GM19099 (cell line): ENCODE results near the gene TRRAP.

Experiments used
- POLR2A ChIP-seq: IDR thresholded peaks from 3 replicates; pipeline ENCODE4 v1.6.1; 2011; ENCODE audit warnings: low read depth; ENCODE audit not compliant: insufficient read length; ENCODE audit errors: extremely low read depth

Gene TRRAP

GRCh38 chr7:98985406-98985805 is 107.1 kb downstream of the TRRAP start:
- TF ChIP-seq POLR2A: no peak

DNA sequence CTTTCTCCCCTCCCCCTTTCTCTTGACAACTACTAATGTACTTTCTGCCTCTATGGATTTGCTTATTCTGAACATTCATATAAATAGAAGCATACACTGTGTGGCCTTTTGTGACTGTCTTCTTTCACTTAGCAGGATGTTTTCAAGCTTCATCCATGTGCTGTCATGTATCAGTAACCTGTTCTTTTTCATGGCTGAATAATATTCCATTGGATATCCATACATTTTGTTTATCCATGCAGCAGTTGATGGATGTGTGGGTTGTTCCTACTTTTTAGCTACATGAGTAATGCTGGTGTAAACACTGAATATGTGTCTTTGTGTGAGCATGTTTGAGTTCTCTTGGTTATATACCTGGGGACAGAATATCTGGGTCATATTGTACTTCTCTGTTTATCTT is 107.6 kb downstream of the TRRAP start:
- no peak for TF ChIP-seq POLR2A

GRCh38 chr7:98988641-98989040 is 110.3 kb downstream of the TRRAP start:
- TF ChIP-seq POLR2A: no peak

DNA sequence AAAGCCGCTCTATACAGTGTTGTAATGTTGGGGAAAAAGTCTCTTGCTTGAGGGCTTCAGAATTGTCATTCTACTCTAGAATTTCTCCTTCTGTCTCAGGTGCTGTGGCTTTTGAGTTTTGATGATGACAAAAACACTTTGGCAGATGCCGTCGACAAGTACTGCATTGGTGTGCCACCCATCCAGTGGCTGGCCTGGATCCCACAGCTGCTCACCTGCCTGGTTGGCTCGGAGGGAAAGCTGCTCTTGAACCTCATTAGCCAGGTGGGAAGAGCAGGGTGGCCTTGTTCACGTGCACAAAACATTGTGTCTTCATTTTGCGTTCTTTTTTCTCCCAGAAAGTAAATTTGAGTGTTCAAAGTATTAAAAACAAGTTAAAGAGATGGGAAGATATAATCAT is 112.0 kb downstream of the TRRAP start:
- TF ChIP-seq POLR2A: no peak

DNA sequence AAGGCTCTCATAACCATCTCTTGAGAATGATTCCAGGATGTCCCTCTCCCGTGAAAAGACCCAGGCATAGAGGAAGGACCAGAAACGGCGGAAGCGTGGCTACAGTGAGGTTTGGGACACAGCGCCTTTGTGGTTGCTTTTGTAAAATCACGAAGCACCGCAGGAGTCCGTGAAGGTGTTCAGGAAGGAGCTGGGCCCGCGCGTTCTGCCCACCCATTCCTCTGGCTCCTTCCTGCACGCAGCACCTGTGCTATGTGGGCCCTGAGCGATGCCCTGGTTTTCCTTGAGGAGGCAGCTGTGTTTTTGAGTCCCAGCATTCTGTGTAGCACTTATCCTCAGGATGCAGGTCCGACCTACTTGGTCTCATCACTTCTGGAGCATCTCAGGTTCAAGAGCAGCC is 112.8 kb downstream of the TRRAP start:
- no peak for TF ChIP-seq POLR2A

GRCh38 chr7:98992076-98992475 is 113.7 kb downstream of the TRRAP start:
- no peak for TF ChIP-seq POLR2A

GRCh38 chr7:98993024-98993897 is 114.9 kb downstream of the TRRAP start:
- no peak for TF ChIP-seq POLR2A

DNA sequence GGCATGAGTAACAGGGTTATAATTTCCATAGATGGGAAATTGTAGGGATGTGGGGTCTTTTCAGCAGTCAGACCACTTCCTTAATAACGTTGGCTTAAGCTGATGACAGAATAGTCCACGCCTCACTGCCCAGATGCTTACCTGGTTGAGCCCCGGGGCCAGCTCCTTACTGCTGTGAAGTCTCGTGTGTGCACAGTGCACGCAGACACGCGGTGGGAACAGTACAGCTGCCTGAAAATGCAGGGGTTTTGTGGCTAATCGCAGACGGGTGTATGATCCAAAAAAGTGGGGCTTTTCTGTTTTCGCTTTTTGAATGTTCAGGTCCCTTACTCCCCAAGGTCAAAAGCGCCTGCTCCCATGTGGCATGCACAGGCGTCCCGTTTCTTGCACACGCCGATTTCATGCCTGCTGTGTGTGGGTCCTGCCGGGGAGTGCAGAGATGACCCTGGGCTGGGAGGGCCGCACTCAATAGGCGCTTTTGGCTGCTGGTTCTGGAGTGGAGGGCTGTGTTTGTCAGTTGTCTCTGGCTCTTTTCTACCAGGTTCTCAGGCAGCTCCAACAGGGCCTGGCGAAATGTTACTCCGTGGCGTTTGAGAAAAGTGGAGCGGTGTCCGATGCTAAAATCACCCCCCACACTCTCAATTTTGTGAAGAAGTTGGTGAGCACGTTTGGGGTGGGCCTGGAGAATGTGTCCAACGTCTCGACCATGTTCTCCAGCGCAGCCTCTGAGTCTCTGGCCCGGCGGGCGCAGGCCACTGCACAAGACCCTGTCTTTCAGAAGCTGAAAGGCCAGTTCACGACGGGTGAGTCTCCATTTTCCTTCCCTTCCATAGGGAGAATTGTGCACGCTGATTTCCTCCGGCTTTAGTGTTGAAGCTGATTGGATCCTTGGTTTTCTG is 116.0 kb downstream of the TRRAP start:
- no peak for TF ChIP-seq POLR2A

DNA sequence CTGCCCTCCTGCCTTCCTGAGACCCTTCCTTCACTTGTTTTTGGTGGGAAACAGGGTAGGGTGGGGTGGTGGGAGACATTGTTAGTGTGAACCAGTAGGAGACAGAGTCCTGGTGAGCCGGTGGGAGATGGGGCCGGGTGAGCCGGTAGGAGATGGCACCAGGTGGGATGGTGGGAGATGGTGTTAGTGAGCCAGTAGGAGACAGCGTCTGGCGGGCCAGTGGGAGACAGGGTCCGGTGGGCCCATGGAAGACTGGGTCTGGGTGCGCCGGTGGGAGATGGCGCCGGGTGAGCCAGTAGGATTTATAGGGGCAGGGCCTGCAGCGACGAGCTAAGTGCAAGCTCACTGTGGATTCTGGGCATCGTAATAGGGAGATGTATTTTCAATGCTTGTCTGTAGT is 116.8 kb downstream of the TRRAP start:
- TF ChIP-seq POLR2A: no peak

DNA sequence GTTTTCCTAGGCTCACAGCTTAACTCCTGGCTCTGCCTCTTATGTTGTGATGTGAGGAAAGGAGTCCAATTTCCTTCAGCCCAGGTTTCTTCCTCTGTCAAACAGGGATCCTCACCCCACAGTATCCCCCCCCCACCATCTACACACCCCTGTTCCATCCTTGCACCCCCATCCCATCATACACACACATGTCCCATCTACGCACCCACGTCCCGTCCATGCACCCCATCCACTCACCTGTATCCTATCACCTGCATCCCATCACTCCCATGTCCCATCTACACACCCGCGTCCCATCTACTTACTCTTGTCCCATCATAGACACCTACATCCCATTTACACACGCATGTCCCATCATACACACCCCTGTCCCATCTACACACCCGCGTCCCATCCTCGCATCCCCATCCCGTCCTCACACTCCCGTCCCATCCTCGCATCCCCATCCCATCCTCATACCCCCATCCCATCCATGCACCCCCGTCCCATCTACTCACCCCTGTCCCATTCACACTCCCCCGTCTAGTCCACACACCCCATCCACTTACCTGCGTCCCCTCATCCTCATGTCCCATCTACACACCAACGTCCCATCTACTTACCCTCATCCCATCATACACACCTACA is 117.3 kb downstream of the TRRAP start:
- TF ChIP-seq POLR2A: no peak

GRCh38 chr7:98996150-98996552 is 117.8 kb downstream of the TRRAP start:
- no peak for TF ChIP-seq POLR2A

DNA sequence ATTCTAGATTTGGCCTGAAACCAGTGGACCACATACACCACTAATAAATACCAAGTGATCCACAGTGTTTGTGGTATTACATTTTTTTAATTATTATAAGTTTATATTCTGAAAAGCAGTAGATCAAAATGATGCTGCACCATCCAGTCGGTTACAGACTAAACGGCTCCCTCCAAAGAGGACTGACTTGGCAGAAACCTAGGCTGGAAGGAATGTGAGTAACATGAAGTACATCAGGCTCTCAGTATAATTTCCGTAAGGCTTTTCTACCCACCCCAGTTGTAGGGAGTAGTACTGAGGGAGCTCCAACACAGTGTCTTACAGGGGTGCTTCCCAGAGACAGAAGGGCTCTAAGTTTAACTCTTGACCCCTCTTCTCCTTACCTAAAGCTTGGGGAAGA is 119.5 kb downstream of the TRRAP start:
- no peak for TF ChIP-seq POLR2A

- no peak for TF ChIP-seq POLR2A
Measured at GRCh38 chr7:98998821-98999725, 120.7 kb downstream of the TRRAP start.

DNA sequence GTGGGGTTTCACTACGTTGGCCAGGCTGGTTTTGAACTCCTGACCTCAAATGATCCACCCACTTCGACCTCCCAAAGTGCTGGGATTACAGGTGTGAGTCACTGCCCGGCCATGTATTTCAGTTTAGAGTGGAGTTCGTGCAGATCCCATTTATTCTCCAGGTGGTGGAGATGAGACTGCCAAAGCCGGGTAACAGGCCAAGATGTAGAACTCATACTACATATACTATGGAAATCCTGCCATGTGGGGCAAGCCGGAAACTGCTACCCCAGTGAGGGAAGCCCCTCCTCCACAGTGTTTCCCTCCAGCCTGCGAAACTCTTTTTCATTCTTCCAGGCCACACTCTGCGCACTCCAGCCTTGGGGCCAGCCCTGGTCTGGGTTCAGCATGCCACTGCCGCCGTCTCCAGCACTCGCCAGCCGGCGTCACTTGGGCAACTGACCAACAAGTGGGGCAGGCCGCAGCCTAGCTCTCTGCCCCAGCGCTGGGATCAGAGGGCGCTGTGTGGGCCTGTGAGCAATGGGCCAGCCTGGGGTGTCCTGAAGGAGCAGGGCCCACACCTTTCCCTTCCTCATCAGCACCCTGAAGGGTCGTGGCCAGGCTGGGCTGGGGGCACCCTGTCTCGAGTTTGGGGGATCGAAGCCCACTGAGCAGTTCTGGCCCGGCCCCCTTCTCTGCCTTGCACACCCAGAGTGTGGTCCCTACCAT is 122.0 kb downstream of the TRRAP start:
- TF ChIP-seq POLR2A: no peak
